Loucy (cell line): ENCODE measurements around the gene ALOX12B.

ENCODE experiments used
- EZH2phosphoT487 ChIP-seq: fragments of 200-600 bp; IDR thresholded peaks from 2 replicates; pipeline ENCODE4 v1.6.1; 2018; ENCODE audit warnings: antibody characterized with exemption, mild to moderate bottlenecking, moderate library complexity, borderline replicate concordance
- TF ChIP-seq, protein P1 (sequence below): fragments of 200-600 bp; sonication (generic); conservative IDR thresholded peaks from 2 replicates; pipeline ENCODE4 v1.5.1; 2014; ENCODE audit warnings: mild to moderate bottlenecking, antibody characterized with exemption, low read length

DNA sequence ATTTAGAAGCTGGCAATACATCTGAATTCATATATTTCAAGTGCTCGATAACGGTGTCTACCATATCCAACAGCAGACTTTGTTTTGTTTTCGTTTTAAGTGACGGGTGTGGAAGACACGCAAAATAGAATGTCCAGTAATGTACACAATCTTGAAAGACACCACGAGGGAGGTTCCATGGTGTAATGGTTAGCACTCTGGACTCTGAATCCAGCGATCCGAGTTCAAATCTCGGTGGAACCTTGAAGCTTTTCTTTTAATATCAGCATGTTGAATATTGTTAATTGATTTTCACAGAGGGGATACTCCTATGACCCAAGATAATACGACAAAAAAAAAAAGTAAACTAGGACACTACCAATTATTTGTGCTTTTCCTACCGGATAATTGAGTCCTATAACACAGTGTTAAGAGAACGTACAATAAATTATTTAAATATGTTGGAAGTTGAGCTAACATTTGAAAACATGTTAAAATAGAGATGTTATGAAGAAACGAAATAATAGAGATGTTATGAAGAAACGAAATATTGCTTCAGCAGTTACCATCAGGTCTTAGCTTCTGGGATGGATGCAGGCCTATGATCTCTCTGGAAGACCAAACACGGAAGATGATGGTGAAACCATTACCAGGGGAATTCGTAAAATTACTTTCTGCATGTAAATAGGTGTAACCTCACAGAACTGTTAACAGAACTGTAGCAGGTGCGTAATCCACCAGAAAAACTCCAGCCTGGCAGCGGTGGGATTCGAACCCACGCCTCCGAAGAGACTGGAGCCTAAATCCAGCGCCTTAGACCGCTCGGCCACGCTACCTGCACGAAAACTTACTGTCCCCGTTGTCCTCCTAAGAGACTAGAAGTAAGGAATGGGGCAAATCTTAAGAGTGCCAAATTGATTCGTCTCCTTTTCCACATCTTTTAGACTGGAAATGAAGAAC lies 32.3 kb upstream of the ALOX12B start:
- no peak for TF ChIP-seq EZH2phosphoT487
- TF ChIP-seq, protein P1, sequence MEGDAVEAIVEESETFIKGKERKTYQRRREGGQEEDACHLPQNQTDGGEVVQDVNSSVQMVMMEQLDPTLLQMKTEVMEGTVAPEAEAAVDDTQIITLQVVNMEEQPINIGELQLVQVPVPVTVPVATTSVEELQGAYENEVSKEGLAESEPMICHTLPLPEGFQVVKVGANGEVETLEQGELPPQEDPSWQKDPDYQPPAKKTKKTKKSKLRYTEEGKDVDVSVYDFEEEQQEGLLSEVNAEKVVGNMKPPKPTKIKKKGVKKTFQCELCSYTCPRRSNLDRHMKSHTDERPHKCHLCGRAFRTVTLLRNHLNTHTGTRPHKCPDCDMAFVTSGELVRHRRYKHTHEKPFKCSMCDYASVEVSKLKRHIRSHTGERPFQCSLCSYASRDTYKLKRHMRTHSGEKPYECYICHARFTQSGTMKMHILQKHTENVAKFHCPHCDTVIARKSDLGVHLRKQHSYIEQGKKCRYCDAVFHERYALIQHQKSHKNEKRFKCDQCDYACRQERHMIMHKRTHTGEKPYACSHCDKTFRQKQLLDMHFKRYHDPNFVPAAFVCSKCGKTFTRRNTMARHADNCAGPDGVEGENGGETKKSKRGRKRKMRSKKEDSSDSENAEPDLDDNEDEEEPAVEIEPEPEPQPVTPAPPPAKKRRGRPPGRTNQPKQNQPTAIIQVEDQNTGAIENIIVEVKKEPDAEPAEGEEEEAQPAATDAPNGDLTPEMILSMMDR = no peak
